GM18507 (cell line): ENCODE results near the gene SUGCT.

ENCODE experiments used
- DNase-seq: peaks from one replicate; pipeline ENCODE4 v3.0.0; 2011; ENCODE audit warnings: low read depth; ENCODE audit not compliant: insufficient read length; ENCODE audit errors: extremely low spot score
- FAIRE-seq: peaks from 2 replicates; lab custom pipeline; 2011; peaks lifted over from hg19 to GRCh38; lab: Jason Lieb, UNC

Gene SUGCT

GRCh38 chr7:40489844-40490602 is 355.2 kb downstream of the SUGCT start:
- no peak for DNase-seq
- no peak for FAIRE-seq

DNA sequence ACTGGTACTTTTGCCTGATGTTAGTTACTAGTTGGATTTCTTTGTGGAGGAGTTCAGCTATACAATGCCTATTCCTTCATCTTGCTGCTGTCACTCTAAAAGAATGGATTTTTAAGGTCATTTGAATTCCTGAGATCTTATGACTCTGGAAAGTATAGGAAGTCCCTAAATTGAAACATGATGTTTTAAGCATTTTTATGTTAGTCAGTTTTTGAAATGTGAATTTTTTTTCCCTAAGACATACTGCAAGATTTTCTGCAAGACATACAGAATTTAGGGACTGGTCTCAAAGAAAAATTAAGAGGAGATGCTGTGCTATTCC is 355.8 kb downstream of the SUGCT start:
- DNase-seq (no peak), FAIRE-seq (no peak)

- DNase-seq (no peak), FAIRE-seq (no peak)
Observed at GRCh38 chr7:40492946-40493345, 358.1 kb downstream of the SUGCT start.

DNA sequence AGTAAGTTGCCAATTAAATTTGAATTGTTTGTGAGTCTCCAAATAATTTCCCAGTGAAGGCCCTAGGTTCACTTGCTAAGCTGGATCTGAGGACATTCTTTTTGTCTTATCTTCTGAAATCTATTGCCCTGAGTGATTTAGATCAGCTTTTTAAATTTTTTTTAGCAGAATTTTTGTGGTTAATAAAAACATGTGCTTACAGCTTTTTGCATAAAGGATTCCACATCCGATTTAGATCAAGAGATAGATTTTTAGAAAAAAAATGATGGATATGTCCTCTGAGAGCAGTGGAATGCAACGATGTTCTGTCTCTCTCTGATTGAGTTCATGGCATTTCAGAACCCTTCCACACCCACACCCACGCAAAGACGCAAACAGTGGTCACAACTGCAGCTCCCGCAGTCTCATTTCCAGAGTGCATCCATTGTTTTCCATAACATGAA is 358.8 kb downstream of the SUGCT start:
- no peak for FAIRE-seq

DNA sequence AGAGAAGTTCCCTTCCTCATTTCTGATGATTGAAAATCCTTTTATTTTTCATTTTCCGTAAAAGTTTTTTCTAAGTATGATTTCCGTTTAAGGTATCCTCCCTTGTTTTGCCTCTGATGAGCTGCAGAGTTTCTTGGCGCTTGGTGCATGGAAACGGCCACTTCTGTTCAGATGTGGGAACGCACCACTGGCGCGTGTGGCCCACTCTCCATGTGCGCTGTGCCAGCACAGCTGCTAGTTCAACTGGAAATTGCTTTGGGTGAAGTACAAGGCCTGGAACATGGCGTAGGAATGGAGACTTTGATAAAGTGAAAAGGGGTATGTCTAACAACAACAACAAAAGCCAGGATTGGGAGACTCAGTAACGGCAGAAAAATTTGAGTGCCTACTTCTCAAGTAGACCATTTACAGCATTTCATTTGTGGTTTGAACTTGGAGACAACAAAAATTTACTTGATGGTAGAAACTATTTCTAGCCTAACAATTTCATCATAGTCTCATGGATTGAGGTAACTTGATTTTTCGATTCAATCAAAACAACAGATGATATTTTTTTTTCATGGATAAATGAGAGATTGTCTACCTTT is 364.2 kb downstream of the SUGCT start:
- no peak for DNase-seq
- no peak for FAIRE-seq

More for the DNA sequence above, 358.8 kb downstream of the SUGCT start:
- no peak for DNase-seq

DNA sequence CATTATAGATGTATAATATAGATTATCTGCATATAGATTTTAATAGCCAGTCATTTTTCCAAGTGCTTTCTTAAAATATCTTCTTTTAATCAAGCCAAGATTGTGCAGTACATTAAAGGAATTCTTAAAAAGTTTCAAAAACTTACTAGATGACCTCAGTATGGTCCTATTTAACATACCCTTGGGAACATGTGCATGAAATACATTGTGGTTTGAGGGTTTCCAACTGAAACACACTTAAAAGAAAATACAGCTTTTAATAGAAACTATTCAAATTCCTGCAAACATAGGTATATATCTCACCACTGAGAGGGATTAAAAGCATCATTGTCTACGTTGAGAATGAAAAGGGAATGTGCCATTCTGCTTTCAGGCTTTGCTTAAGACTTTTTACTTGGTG is 364.9 kb downstream of the SUGCT start:
- FAIRE-seq, result no peak
- DNase-seq, result no peak

DNA sequence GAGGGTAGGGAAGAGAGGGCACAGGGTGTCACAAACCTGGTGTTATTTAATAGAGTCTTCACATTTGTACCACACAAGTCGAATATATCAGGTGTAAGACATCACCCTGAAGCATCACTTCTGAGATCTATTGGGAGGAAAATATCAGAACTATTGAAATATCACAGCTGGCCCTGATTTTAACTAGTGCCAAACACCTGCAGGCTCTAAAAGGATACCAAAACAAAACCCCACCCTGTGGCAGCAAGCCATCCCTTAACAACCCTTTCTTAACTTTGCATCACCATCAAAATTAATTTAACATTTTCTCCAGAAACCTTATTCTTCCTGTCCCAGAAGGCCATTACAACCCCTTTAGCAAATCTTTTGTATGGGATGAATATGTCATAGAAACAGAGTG is 365.4 kb downstream of the SUGCT start:
- no peak for DNase-seq
- no peak for FAIRE-seq

GRCh38 chr7:40502359-40502758 is 367.6 kb downstream of the SUGCT start:
- no peak for FAIRE-seq

GRCh38 chr7:40506158-40506557 is 371.4 kb downstream of the SUGCT start:
- DNase-seq (no peak), FAIRE-seq (no peak)

More at GRCh38 chr7:40502359-40502758, 367.6 kb downstream of the SUGCT start:
- DNase-seq, result no peak

GRCh38 chr7:40507166-40507565 is 372.4 kb downstream of the SUGCT start:
- peak; percentile 53 for FAIRE-seq
- no peak for DNase-seq

DNA sequence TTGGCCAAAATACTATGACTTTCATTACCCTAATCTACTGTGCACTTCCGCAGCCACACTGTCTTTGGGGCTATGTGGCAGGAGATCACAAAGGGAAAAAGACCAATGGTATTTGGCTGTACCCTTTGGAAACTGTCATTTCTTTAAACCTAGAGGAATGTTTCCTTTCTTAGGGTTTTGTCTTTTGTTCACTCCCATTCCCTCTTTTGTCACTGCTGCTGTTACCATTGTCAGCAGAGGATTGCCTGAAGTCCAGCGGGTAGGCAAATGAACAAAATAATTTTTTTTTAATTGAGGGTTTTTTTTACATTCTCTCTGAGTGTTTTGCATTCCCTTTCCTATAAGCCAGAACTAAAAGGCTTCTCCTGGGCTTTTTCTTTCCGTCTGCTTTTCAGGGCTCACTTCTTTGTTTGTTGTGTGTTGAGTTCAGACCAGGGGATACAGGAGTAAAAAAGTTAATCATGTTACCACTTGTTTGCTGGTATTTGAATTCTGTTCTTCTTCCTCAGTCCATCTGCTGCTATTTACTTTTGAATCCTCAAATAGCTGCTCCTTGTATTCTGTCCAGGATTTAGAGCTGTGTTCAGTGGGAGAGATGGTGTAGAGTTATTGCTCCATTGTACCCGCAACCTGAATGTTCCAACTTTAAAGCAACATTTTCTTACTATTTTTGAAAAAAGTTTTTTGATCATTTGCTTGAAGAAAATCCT is 374.6 kb downstream of the SUGCT start:
- DNase-seq (no peak), FAIRE-seq (no peak)

DNA sequence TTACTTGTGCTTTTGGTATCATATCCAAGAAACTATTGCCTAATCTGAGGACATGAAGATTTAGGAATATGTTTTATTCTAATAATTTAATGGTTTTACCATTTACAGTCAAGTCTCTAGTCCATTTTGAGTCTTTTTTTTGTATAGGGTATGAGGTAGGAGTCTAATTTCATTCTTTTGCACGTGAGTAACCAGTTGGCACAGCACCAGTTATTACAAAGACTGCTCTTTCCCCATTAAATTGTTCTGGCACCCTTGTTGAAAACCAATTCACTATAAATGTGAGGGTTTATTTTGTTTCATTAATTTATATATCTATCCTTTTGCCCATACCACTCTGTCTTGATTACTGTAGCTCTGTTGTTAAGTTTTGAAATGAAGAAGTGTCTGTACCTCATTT is 381.6 kb downstream of the SUGCT start:
- DNase-seq, result no peak
- no peak for FAIRE-seq

DNA sequence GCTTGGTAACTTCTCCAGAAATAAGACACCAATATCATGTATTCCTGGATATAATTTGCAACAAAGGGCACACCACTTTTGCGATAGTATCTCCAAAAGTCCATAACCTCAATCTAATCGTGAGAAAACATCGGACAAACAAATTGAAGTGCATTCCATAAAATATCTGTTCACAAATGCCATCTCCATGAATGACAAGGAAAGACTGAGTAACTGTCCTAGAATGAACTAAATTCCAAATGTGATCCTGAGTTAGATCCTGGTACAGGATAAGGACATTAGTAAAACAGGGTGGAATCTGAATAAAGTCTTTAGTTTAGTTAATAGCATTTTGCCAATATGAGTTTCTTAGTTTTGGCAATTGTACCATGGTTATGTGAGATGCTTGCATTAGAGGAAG is 384.2 kb downstream of the SUGCT start:
- FAIRE-seq, result no peak
- DNase-seq, result no peak

DNA sequence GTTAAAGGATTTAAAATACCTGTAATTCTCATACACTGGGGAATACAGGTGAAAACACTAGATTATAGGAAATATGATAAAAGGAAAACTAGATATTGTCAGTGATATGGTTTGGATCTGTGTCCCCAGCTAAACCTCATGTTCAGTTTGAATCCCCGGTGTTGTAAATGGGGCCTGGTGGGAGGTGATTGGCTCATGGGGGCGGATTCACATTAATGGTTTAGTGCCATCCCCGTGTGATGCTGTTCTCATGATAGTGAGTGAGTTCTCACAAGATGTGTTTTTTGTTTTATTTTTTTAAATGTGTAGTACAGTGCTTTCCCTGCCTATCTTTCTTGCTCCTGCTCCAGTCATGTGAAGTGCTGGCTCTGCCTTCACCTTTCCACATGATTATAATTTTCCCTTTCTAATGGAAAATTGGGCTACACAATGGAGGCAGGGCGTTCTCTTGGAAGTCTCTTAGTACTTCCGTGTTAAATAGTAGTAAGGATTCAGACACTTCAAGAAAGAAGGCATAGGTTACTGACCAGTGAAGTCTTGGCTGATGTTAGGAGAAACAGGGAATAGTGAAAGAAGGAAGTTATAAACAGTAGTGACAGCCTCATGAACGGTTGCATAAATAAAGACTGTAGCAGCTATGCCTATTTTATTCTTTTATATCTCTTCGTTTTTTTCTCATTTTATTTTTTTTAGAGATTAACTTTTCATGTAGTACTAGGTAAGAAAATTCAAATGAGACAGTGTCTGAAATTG is 386.4 kb downstream of the SUGCT start:
- DNase-seq, result no peak
- no peak for FAIRE-seq

DNA sequence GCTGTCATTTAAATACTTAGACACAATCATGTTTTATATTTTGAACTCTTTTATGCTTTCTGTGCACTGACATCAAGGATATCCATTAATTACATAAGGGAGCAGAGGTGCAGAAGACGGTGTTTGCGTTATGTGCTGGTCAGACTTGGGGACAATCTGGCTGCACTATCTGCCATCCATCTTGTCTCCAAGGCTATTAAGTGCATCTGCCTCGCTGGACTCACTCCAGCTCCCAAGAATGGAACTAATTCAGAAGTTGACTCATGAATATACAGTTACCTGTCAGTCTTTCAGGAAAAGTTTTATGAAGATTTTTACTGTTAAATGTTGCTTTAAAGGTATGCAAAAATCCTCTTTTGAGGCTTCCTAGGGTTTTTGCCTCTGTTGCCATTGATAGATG is 391.0 kb downstream of the SUGCT start:
- FAIRE-seq, result no peak

DNA sequence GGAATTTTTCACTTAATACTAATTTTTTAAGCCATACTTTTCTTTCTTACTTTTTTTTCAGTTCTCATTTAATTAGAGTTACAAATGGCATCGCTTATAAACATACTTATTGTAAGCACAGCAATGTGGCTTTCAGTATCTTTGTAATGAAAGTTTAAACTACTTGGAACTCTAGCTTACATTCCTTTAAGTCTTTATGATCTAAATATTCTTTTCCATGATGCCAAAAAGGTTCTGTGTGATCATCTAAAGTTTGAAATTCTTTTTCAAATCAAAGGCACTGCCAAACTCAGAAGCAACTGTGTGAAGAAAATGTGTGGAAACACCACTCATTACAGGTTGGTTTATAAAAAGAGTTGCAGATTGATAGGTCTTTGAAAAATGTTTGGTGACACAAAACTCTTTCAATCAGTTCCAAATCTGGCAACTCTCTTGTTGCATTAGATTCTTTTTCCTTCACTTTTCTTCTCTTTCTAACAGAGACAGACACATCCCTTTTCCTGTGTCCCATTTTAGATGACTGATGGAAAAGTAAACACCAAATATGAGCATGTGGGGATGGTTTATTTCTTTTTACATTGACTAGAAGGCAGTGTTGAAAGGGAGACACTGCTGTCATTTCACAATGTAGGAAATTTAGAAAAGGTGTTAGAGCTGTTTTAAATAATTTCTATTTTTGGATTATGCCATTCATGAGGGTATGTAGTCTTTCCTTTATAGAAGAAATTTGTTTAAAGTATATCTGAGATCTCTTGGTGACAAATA is 392.3 kb downstream of the SUGCT start:
- DNase-seq, result no peak
- no peak for FAIRE-seq

More for the DNA sequence above, 391.0 kb downstream of the SUGCT start:
- no peak for DNase-seq

GRCh38 chr7:40527723-40528122 is 392.9 kb downstream of the SUGCT start:
- FAIRE-seq (no peak), DNase-seq (no peak)

GRCh38 chr7:40530292-40530691 is 395.5 kb downstream of the SUGCT start:
- FAIRE-seq (no peak), DNase-seq (no peak)

GRCh38 chr7:40531956-40532355 is 397.2 kb downstream of the SUGCT start:
- no peak for DNase-seq

More at GRCh38 chr7:40531956-40532355, 397.2 kb downstream of the SUGCT start:
- no peak for FAIRE-seq
